ENCODE data around the gene CARD9. TPM values are rescaled to one million over a fixed set of nuclear protein-coding genes. Genes with fewer than 3 reads are reported as not detected.
"Not testable (repeated sequence)": the region's sequence is repeated elsewhere in the genome, so short reads cannot be mapped to it uniquely, and the experiment has no call there.

Gene CARD9
- total RNA-seq, 1 donor from 2014 or later: 0.94 TPM

DNA sequence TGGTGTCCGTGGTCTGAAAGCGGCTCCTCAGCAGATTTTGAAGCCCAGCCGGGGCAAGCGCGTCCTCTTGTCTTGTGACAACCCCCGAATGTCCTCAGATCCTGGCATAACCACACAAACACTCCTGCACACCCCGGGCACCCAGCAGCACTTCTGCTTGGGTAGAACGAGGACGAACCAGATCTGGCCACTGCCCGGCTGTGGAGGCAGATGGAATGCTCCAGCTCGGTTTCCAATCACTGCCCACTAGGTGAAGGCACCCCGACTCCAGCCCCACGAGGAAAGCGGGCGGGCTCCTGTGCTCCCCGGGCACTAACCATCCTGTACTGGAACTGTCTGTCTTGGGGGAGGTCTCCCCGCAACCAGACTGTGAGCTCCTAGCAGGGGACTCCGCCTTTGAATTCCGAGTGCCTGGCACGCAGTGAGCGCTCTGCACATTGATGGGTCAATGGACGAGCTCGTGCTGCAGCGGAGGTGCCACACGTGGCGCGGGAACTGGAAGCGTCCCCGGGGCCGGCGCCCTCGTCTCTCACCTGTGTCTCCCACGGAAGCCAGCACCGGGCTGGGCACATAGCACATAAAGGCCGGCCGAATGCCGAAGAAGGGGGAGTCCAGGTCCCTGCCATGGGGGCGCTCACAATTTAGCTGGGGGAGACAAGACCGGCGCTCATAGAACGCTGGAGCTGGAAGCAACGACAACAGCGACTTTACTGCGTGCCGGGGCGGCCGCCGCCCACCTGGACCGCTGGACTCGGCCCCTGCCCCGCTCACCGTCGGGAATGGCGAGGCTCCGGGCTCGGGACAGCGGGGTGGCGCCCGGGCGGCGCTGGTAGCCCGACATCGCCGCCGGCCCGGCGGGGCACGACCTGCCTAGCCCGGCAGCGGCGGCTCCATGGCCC lies 36.3 kb upstream of the CARD9 start:
- H3K9me3 Mint-ChIP-seq (ENCODE audit: unreplicated experiment): no peaks in the 10 kb centered on the region
- peak overlapping the region; percentile 75 for H3K27ac Mint-ChIP-seq (ENCODE audit: unreplicated experiment)
- DNase-seq (ENCODE audit: extremely low spot score, unreplicated experiment): no peak

DNA sequence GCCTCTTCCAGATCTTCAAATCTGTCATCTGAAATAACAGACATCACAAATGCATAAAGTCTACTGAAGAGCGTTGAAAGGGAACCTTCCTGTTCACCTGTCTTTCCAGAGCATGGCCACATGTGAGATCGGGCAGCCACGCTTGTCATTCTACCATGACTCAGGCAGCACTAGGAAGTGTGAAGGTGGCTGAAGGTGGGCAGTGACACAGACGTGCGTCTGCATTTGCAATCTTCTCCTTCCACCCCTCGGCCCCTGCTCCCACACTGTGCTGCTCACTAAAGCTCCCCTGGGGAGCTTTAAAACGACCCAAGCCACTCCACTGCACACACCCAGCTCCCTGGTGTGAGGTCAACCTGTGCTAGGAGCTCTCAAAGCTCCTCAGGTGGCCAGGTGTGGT lies 34.4 kb upstream of the CARD9 start:
- H3K4me3 Mint-ChIP-seq (ENCODE audit: unreplicated experiment): no peak overlapping the region
- H3K4me1 Mint-ChIP-seq (ENCODE audit: unreplicated experiment): peaks cover 30% of the 10 kb centered on the region
- no peak for DNase-seq (ENCODE audit: extremely low spot score, unreplicated experiment)
- no peaks in the 10 kb centered on the region for H3K27me3 Mint-ChIP-seq (ENCODE audit: unreplicated experiment)
- H3K9me3 Mint-ChIP-seq (ENCODE audit: unreplicated experiment): no peaks in the 10 kb centered on the region
- H3K27ac Mint-ChIP-seq (ENCODE audit: unreplicated experiment): peak overlapping the region; percentile 34
- peaks cover 35% of the 10 kb centered on the region for H3K36me3 Mint-ChIP-seq (ENCODE audit: unreplicated experiment)
- TF ChIP-seq, protein P1, sequence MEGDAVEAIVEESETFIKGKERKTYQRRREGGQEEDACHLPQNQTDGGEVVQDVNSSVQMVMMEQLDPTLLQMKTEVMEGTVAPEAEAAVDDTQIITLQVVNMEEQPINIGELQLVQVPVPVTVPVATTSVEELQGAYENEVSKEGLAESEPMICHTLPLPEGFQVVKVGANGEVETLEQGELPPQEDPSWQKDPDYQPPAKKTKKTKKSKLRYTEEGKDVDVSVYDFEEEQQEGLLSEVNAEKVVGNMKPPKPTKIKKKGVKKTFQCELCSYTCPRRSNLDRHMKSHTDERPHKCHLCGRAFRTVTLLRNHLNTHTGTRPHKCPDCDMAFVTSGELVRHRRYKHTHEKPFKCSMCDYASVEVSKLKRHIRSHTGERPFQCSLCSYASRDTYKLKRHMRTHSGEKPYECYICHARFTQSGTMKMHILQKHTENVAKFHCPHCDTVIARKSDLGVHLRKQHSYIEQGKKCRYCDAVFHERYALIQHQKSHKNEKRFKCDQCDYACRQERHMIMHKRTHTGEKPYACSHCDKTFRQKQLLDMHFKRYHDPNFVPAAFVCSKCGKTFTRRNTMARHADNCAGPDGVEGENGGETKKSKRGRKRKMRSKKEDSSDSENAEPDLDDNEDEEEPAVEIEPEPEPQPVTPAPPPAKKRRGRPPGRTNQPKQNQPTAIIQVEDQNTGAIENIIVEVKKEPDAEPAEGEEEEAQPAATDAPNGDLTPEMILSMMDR (IDR thresholded peaks at IDR 0.05): no peak

More for the DNA sequence above, 36.3 kb upstream of the CARD9 start:
- H3K27me3 Mint-ChIP-seq (ENCODE audit: unreplicated experiment): no peaks in the 10 kb centered on the region
- H3K36me3 Mint-ChIP-seq (ENCODE audit: unreplicated experiment): peaks cover 32% of the 10 kb centered on the region
- H3K4me1 Mint-ChIP-seq (ENCODE audit: unreplicated experiment): peaks cover 32% of the 10 kb centered on the region
- H3K4me3 Mint-ChIP-seq (ENCODE audit: unreplicated experiment): peak overlapping the region; percentile 86
- TF ChIP-seq, protein P1 (IDR thresholded peaks at IDR 0.05): no peak

DNA sequence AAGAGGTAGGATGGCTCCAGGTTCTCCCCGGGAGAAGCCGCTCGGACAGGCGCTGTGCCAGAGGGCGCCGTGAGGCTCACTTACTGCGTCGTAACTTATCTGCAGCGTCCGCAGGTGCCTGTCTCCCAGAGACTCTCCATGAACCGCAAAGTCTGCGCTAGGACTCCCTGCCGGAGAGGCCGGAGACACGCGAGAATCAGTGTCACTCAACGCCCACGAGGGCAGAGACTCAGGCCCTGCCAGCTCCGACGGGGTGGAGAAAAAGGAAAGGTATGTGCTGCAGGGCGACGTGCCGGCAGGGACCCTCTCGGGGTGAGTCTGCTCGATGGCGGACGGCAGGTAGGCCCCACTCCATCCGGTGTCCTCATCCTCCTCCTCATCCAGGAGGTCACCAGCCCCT lies 33.6 kb upstream of the CARD9 start:
- not testable (repeated sequence) for H3K4me3 Mint-ChIP-seq (ENCODE audit: unreplicated experiment); H3K27me3 Mint-ChIP-seq (ENCODE audit: unreplicated experiment); H3K27ac Mint-ChIP-seq (ENCODE audit: unreplicated experiment); H3K9me3 Mint-ChIP-seq (ENCODE audit: unreplicated experiment); DNase-seq (ENCODE audit: extremely low spot score, unreplicated experiment)
- Mint-ChIP-seq H3K36me3 (ENCODE audit: unreplicated experiment) (peaks cover 33% of the 10 kb centered on the region), H3K4me1 (ENCODE audit: unreplicated experiment) (peaks cover 27% of the 10 kb centered on the region)

DNA sequence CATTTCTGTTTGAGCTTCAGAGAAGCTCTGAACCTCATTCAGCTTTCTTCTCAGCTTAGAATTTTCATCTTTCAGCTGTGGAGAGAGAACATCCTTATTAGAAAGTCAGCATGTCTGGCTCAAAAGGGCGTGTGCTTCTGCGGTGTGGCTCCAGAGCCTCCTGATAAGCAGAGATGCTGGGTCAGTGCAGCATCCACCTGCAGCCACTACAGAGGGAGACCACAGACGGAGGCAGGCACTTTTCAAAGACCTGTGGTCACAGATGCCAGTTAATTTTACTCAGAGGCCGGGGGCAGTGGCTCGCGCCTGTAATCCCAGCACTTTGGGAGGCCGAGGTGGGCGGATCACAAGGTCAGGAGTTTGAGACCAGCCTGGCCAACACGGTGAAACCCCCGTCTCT lies 32.4 kb upstream of the CARD9 start:
- H3K9me3 Mint-ChIP-seq (ENCODE audit: unreplicated experiment); H3K27me3 Mint-ChIP-seq (ENCODE audit: unreplicated experiment); H3K4me3 Mint-ChIP-seq (ENCODE audit: unreplicated experiment); DNase-seq (ENCODE audit: extremely low spot score, unreplicated experiment); H3K27ac Mint-ChIP-seq (ENCODE audit: unreplicated experiment): not testable (repeated sequence)
- H3K36me3 Mint-ChIP-seq (ENCODE audit: unreplicated experiment): peaks cover 33% of the 10 kb centered on the region
- peaks cover 15% of the 10 kb centered on the region for H3K4me1 Mint-ChIP-seq (ENCODE audit: unreplicated experiment)

DNA sequence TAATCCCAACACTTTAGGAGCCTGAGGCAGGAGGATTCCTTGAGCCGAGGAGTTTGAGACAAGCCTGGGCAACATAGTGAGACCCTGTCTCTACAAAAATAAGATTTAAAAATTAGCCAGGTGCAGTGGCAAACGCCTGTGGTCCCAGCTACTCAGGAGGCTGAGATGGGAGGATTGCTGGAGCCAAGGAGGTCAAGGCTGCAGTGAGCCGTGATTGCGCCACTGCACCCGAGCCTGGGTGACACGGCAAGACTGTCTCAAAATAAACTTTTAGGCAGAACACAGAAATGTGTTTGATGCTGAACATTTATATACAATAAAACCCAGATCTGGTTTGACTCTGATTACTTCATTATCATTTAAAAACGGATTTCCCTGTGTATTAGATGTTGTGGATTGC lies 32.0 kb upstream of the CARD9 start:
- H3K4me1 Mint-ChIP-seq (ENCODE audit: unreplicated experiment): peaks cover 17% of the 10 kb centered on the region
- no peak overlapping the region for H3K27ac Mint-ChIP-seq (ENCODE audit: unreplicated experiment)
- no peak for DNase-seq (ENCODE audit: extremely low spot score, unreplicated experiment)
- H3K36me3 Mint-ChIP-seq (ENCODE audit: unreplicated experiment): peaks cover 33% of the 10 kb centered on the region
- H3K9me3 Mint-ChIP-seq (ENCODE audit: unreplicated experiment): no peaks in the 10 kb centered on the region
- no peaks in the 10 kb centered on the region for H3K27me3 Mint-ChIP-seq (ENCODE audit: unreplicated experiment)
- TF ChIP-seq, protein P1 (IDR thresholded peaks at IDR 0.05): no peak
- H3K4me3 Mint-ChIP-seq (ENCODE audit: unreplicated experiment): no peak overlapping the region

DNA sequence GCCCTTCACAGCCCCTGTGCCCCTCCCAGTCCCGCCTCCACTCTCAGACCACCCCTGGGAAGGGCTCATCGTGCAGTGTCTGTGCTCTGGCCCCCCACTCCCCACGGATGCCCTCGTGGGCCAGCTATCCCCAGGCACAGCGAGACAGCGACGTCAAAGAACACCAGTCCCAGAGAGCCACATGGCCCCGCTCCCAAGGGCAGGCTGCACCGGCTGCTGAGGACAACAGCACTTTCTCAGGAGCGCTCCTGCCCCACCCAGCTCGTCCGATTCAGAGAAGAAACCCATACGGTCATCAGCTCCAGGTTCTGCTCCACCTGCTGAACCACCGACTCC lies 31.3 kb upstream of the CARD9 start:
- H3K27ac Mint-ChIP-seq (ENCODE audit: unreplicated experiment): no peak overlapping the region
- DNase-seq (ENCODE audit: extremely low spot score, unreplicated experiment): no peak
- H3K4me1 Mint-ChIP-seq (ENCODE audit: unreplicated experiment): peaks cover 15% of the 10 kb centered on the region
- H3K4me3 Mint-ChIP-seq (ENCODE audit: unreplicated experiment): no peak overlapping the region
- TF ChIP-seq, protein P1 (IDR thresholded peaks at IDR 0.05): no peak
- no peaks in the 10 kb centered on the region for H3K9me3 Mint-ChIP-seq (ENCODE audit: unreplicated experiment)
- H3K27me3 Mint-ChIP-seq (ENCODE audit: unreplicated experiment): no peaks in the 10 kb centered on the region
- peaks cover 33% of the 10 kb centered on the region for H3K36me3 Mint-ChIP-seq (ENCODE audit: unreplicated experiment)

Data from osteocyte (in vitro differentiated cells).